Cardiac muscle cell (in vitro differentiated cells and primary cell): ENCODE results near the gene SLC16A12. TPM values are rescaled to one million over a fixed set of nuclear protein-coding genes. Genes with fewer than 3 reads are reported as not detected.

Experiments
- DNase-seq, 2 donors: peaks; one replicate each; pipeline versions ENCODE4 v3.0.0 to v3.0.0-alpha.2; 2010 to 2017; ENCODE audit warnings: low read depth in 1 of 2, low spot score in 1 of 2
- H3K27ac ChIP-seq: fragments of 200-600 bp; sonication (generic); 2 replicates; pipeline ENCODE4 v1.5.1; 2016
- H3K27me3 ChIP-seq: fragments of 200-600 bp; sonication (generic); 2 replicates; pipeline ENCODE4 v1.6.0; 2016; ENCODE audit warnings: control low read depth
- H3K36me3 ChIP-seq: fragments of 200-600 bp; sonication (generic); 2 replicates; pipeline ENCODE4 v1.5.1; 2016; ENCODE audit warnings: control low read depth
- H3K4me1 ChIP-seq: fragments of 200-600 bp; sonication (generic); 2 replicates; pipeline ENCODE4 v1.8.1; 2017; ENCODE audit warnings: low read depth, mild to moderate bottlenecking, mixed run types
- H3K4me3 ChIP-seq: fragments of 200-600 bp; sonication (generic); 2 replicates; pipeline ENCODE4 v1.5.1; 2016; ENCODE audit warnings: mild to moderate bottlenecking
- H3K9me3 ChIP-seq: fragments of 200-600 bp; sonication (generic); 2 replicates; pipeline ENCODE4 v1.5.1; 2017; ENCODE audit warnings: low read depth, mild to moderate bottlenecking, control low read depth
- polyA plus RNA-seq: library from polyadenylated mRNA; unstranded; fragments of >200 nt; fragmentation: Nextera tagmentation; extraction: Ambion mirVana; gene quantifications from 2 replicates; pipeline ENCODE4 v1.2.1, GENCODE V29; 2016
- total RNA-seq: library from RNA; depleted of rRNA; stranded (reverse); fragments of >200 nt; gene quantifications from 2 replicates; pipeline ENCODE4 v1.2.3, GENCODE V29; 2016
- TF ChIP-seq, protein P1 (sequence below): IDR thresholded peaks from 2 replicates; pipeline ENCODE4 v1.5.1; 2012; ENCODE audit warnings: low read depth, mild to moderate bottlenecking, low read length

The SLC16A12 gene
- total and polyA plus RNA-seq, 2 experiments from 2014 or later: 7.6 to 8.1 TPM

DNA sequence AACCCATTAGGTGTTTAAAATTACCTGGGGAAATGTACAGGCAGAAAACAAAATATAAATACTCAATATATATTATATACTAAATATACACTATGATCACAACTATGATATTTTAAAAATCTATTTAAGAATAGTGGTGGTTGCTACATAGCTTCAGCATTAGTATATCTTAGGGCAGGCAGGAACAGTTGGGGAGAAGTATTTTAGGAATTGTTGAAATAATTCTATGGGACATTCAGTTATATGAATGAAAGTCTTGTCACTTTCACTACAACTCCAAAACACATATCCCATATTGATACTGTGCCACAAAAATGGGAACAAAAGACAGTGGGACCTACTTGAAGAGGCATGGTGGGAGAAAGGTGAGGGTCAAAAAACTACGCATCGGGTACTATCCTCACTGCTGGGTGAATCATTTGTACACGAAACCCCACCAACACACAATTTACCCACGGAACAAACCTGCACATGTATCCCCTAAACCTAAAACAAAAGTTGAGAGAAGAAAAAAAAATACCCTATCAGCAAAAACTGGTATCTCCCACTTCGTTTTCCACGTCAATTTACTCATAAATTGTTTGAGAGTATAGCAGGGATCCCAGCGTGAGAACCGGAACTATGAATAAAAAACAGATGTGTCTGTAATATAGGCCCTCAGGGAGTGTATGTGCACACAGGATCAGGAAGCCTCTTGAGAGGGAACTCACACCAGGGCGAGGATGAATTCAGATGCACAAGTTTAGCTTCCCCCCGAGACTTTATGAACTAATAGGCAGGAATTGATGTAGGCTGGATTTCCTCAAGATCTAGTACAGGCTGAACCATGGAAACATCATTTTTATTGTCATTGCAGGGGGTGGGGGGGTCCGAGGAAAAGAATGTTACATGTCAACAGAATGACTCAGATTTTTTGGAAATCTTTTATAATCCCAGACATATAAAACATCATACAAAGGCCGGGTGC is 16.2 kb downstream of the SLC16A12 start:
- Histone ChIP-seq H3K27ac (peak overlapping the region; percentile 97), H3K9me3 (no peaks in the 10 kb centered on the region), H3K27me3 (no peaks in the 10 kb centered on the region), H3K4me1 (peaks cover 32% of the 10 kb centered on the region), H3K36me3 (no peaks in the 10 kb centered on the region), H3K4me3 (no peak overlapping the region)
- TF ChIP-seq, protein P1, sequence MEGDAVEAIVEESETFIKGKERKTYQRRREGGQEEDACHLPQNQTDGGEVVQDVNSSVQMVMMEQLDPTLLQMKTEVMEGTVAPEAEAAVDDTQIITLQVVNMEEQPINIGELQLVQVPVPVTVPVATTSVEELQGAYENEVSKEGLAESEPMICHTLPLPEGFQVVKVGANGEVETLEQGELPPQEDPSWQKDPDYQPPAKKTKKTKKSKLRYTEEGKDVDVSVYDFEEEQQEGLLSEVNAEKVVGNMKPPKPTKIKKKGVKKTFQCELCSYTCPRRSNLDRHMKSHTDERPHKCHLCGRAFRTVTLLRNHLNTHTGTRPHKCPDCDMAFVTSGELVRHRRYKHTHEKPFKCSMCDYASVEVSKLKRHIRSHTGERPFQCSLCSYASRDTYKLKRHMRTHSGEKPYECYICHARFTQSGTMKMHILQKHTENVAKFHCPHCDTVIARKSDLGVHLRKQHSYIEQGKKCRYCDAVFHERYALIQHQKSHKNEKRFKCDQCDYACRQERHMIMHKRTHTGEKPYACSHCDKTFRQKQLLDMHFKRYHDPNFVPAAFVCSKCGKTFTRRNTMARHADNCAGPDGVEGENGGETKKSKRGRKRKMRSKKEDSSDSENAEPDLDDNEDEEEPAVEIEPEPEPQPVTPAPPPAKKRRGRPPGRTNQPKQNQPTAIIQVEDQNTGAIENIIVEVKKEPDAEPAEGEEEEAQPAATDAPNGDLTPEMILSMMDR: no peak
- peak in 1 of 2 donors; percentile 80 for DNase-seq

DNA sequence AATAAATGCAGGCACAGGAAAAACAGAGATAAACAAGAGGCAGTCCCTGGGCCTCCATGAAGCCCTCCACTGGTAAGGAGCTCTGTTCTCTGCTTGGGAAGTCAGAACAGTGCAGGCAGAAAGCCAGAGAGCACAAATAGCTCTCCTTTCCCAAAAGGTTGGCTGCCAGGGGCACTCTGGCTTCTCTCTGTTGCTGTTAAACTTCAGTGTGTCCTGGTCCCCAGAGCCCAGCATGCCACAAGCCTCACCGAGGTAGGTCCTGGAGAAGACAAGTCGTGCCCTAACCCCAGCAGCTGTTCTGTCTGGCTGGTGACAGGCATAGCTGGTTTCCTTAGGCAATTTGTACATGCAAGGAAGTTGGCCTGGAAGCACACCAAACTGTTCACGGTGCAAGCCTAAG is 17.3 kb downstream of the SLC16A12 start:
- TF ChIP-seq, protein P1: no peak
- H3K36me3 ChIP-seq: no peaks in the 10 kb centered on the region
- H3K27me3 ChIP-seq: no peaks in the 10 kb centered on the region
- H3K27ac ChIP-seq: peak overlapping the region; percentile 97
- no peak overlapping the region for H3K4me3 ChIP-seq
- peak in 1 of 2 donors; percentile 25 for DNase-seq
- H3K9me3 ChIP-seq: no peaks in the 10 kb centered on the region
- peaks cover 29% of the 10 kb centered on the region for H3K4me1 ChIP-seq

DNA sequence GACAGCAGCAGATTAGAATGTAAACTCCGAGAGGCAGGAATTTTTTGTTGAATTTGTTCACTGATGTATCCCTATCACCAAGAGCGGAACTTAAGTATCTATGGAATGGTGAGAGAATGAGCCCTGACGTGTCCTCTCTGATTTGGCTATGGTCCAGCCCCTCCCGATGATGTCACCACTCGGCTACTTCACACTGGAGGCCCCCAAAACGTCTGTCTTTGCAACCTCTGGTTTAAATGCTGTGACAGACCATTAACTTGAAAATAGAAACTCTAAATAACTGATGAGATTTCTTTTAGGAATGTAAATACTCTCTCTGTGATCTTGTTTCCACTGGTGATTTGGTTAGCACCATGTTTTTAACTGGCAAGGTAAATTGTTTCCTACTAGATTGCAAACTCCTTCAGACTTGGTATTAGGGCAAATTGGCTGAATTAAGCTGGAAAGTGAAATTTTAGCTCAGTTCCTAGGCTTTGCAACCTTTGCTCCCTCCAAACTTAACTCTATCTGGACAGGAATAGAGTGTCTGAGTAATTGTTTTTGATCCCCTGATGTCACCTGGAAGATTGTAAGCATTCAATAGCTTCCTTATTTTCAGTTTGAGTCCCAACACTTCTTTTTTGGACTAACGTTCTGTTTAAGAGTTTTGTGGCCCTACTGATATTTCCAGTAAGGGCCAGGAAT is 19.1 kb downstream of the SLC16A12 start:
- H3K4me3 ChIP-seq: no peak overlapping the region
- H3K4me1 ChIP-seq: peaks cover 25% of the 10 kb centered on the region
- DNase-seq: peak; percentile 67 to 88
- TF ChIP-seq, protein P1: no peak
- H3K27me3 ChIP-seq: no peaks in the 10 kb centered on the region
- no peaks in the 10 kb centered on the region for H3K36me3 ChIP-seq
- H3K27ac ChIP-seq: peak overlapping the region; percentile 97
- no peaks in the 10 kb centered on the region for H3K9me3 ChIP-seq

DNA sequence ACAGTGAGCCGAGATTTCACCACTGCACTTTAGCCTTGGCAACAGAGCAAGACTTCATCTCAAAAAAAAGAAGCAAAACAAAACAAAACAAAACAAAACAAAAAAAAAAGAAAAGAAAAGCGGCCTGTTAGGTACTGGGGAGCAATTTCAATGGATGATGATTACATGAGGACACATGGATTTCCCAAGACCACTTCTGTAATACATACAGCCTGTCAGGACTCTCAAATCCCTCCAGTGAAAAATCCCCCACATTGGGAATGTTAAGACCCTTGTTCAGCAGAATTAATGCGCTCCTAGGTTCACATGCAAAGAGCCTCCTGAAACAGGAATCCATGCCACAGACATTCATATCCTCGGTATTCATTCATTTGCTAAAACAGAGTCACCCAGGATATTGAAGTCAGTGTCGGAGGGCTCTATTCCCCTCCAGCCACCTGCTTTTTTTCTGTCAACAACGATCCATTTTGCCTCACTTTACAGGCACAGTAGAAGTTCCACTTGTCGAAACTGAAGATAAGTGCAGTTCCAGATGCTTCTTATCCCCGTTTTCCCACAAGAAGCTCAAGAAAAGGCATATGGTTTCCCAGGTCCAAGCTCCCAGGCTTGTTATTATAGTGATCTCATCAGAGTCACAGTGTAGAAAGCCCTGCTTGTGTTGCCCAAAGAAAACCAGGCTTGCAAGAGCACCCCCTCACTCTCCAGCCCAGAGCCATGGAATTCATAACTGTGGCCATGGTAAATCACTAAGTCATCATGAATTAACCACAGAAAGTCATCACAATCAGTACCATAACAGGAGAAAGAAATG is 20.2 kb downstream of the SLC16A12 start:
- peak overlapping the region; percentile 97 for H3K27ac ChIP-seq
- peak; percentile 56 to 94 for DNase-seq
- no peaks in the 10 kb centered on the region for H3K9me3 ChIP-seq
- TF ChIP-seq, protein P1: no peak
- H3K36me3 ChIP-seq: no peaks in the 10 kb centered on the region
- no peaks in the 10 kb centered on the region for H3K27me3 ChIP-seq
- H3K4me1 ChIP-seq: peaks cover 25% of the 10 kb centered on the region
- no peak overlapping the region for H3K4me3 ChIP-seq

DNA sequence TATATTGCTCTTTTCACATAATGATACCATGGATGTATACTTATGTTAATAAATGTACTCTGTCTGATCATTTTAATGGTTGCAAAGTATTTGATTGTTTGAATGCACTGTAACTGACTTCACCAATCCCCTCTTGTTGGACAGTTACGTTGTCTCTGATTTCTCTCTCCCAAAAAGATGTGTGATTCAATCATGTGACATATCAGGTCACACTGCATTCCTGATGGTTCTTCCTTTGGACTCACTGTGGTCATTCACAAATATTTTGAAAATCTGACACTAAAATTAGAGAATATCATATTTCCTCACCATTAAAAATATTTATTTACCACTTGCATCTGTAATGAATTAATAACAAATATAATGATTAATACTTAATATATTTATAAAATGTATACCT is 22.2 kb downstream of the SLC16A12 start:
- Histone ChIP-seq H3K36me3 (no peaks in the 10 kb centered on the region), H3K4me1 (peaks cover 20% of the 10 kb centered on the region), H3K27ac (no peak overlapping the region), H3K27me3 (no peaks in the 10 kb centered on the region), H3K4me3 (no peak overlapping the region), H3K9me3 (no peaks in the 10 kb centered on the region)
- DNase-seq: no peak
- TF ChIP-seq, protein P1: no peak
